HPDE6-E6E7 (cell line): ENCODE results near the gene TMTC3.

ENCODE experiments used
- DNase-seq: peaks from one replicate; pipeline ENCODE4 v3.0.0; 2011; ENCODE audit warnings: missing footprints; ENCODE audit errors: extremely low spot score

TMTC3 gene

DNA sequence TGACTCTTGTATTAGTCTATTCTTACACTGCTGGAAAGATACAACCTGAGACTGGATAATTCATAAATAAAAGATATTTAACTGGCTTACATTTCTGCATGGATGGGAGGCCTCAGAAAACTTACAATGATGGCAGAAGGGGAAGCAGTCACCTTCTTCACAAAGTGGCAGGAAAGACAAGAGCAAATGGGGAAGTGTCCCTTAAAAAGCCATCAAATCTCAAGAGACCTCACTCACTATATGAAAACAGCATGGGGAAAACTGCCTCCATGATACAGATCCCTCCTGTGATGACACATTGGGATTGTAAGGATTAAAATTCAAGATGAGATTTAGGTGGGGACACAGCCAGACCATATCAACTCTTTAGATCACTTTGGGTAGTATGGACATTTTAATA lies 83.7 kb downstream of the TMTC3 start:
- DNase-seq, result no peak

DNA sequence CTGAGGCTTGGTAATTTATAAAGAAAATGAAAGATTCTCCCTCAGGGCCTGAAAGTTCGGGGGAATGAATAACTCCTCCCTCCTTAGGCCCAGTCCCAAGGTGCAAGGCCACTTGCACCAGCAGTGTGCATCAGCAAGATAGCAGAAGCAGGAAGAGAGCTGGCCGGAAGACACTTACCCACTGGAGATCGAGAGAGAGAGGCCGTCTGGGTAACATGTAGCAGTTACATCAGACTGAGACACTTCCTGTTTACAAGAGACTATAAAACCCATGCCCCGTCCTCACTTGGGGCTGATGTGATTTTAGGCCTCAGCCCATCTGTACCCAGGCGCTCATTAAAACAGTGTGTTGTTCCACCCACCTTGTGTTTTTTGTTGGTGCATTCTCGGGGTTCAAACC lies 85.2 kb downstream of the TMTC3 start:
- no peak for DNase-seq

DNA sequence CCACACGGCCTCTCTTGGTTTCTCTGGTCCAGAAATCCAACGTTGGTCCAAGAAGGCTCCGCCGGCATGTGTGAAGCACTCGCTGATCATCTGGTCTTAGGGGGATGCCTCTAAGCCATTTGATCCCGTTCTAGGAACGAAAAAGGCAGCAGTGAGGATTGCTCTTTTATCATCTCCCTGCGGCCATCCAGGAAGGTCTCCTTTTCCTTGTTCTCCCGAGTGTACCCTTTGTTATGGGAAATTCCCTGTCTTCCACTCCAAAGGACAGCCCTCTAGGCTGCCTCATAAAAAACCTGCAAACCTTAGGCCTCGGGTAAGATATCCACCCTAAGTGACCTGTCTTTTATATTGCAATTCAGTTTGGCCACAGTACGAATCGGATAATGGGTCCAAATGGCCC lies 85.8 kb downstream of the TMTC3 start:
- no peak for DNase-seq

GRCh38 chr12:88228720-88229119 lies 86.6 kb downstream of the TMTC3 start:
- no peak for DNase-seq

DNA sequence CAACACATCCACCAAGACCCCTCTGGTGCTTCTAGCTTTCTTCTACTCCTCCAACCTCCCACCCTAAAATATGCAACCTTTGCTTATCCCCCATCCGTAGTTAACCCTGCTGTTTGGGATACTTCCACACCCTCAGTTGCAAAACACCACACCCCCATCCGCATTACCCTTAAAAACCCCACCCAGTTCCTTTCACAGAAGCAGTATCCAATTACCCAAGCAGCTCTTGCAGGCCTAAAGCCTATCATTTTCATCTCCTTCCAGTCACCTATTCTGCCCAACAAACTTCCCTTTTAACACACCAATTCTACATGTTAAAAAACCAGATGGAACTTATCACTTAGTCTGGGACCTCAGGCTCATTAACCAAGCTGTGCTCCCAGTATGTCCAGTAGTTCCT lies 88.2 kb downstream of the TMTC3 start:
- no peak for DNase-seq

DNA sequence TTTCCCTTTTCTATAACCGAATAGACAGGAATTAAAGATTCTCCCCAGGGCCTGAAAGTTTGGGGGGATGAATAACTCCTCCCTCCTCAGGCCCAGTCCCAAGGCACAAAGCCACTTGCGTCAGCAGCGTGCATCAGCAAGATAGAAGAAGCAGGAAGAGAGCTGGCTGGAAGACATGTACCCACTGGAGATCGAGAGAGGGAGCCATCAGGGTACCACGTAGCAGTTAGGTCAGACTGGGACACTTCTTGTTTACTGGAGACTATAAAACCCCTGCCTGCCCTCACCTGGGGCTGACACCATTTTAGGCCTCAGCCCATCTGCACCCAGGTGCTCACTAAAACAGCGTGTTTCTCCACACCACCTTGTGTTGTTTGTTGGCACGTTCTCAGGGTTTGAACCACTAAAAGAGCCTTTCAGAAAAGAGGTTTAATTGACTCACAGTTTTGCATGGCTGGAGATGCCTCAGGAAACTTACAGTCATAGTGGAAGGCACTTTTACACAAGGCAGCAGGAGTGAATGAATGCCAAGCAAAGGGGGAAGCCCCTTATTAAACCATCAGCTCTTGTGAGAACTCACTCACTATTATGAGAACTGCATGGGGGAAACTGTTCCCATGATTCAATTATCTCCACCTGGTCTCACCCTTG lies 93.2 kb downstream of the TMTC3 start:
- no peak for DNase-seq

GRCh38 chr12:88237954-88238353 lies 95.8 kb downstream of the TMTC3 start:
- no peak for DNase-seq

DNA sequence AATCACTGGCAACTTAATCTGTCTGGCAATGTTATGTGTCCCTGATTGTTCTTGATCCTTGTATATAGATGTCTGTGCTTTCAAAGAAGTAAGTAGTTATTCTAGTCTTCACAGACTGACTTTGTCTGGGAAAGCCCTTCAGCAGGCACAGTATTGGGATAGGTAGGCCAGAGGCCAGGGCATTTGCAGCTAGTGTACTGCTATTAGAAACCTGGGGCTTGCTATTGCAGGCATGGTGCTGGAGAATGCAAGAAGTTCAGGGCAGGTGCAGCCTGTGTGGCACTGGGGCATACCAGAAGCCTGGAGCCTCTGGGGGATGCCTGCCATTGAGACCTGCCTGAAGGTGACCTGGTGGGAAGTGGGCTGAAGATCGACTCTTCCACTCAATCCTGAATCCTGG lies 96.3 kb downstream of the TMTC3 start:
- no peak for DNase-seq

DNA sequence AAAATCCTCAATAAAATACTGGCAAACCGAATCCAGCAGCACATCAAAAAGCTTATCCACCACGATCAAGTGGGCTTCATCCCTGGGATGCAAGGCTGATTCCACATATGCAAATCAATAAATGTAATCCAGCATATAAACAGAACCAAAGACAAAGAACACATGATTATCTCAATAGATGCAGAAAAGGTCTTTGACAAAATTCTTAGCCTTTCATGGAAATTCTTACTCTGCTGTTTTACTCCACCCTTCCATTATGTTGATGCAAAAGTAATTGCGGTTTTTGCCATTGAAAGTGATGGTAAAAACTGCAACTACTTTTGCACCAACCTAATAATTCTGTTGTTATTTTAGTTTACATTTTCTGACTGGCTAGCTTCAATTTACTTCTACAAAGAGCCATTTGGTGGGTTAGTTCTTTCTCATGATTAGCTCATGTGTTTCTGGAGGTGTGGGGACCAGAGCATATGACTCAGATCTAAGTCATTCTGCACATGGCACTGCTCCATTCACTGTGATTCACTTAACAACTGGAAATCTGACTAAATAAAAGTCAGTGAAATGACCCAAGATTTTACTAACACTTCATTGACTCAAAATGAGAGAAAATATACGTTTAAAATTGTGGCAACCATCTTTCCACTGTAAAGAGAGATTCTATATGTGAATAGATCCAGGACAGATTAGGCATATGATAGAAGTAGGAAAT lies 99.9 kb downstream of the TMTC3 start:
- DNase-seq, result peak; percentile 78

DNA sequence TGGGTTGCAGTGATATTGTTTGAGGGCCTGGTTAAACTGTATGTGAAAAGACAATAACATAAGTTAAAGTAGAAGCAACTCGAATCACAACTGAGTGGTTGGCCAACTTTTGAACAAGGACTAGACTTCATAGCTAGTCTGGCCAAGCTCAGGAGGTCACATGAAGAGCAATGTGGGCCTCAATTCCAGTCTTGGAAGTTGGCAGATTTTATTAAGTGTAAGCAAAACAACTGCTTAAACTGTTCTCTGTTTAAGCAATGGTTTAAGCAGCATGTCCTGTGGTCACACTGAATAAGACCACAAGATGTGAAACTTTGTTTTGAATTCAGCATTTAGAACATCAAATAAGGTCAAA lies 100.4 kb downstream of the TMTC3 start:
- no peak for DNase-seq

DNA sequence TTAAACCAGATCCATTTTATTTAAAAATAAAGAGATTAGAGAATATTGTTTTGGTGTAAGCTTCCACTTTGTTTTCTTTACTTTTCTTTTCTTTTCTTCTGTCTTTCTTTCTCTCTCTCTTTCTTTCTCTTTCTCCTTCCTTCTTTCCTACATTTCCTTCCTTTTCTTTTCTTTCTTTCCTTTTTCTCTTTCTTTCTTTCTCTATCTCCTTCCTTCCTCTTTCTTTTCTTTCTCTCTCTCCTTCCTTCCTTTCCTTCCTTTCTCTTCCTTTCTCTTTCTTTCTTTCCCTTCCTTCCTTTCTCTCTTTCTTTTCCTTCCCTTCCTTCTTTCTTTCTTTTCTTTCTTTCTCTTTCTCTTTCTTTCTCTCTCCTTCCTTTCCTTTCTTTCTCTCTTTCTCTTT lies 100.8 kb downstream of the TMTC3 start:
- no peak for DNase-seq

GRCh38 chr12:88243982-88244381 lies 101.9 kb downstream of the TMTC3 start:
- DNase-seq, result no peak

DNA sequence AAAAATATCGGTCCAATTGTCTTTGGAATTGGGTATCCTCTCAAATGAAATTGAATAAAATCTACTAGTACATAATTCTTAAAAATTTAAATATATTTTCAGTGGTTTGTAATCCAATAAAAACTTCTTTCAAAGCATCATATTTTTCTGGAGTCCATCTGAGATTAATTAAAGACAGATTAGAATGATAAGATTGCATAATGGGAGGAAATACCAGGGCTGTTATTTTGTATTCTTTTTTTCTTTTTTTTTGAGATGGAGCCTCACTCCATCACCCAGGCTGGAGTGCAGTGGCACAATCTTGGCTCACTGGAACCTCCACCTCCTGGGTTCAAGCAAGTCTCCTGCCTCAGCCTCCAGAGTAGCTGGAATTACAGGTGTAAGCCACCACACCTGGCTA lies 103.8 kb downstream of the TMTC3 start:
- DNase-seq, result no peak

GRCh38 chr12:88247241-88247643 lies 105.1 kb downstream of the TMTC3 start:
- no peak for DNase-seq

- no peak for DNase-seq
Measured at GRCh38 chr12:88248606-88249005, 106.5 kb downstream of the TMTC3 start.
